GM12878 (cell line): Measurements from ENCODE around the gene PTX4. TPM values are rescaled to one million over a fixed set of nuclear protein-coding genes. Genes with fewer than 3 reads are reported as not detected.

Source experiments
- ATAC-seq: fragments of 200-7000 bp; cut with Tn5 transposase; 3 replicates; pipeline ENCODE4 v1.9.1; 2020; ENCODE audit warnings: mild to moderate bottlenecking, moderate library complexity
- BruUV-seq: library from RNA; stranded (reverse); fragments of 400-500 nt; replicated peaks from 2 replicates; lab custom pipeline; 2021; lab: Mats Ljungman, UMichigan
- CTCF ChIA-PET: fragments of 300-600 bp; sonication (Branson Sonifier 250); formaldehyde crosslinking; extraction: SDS; loops from one replicate; lab custom pipeline; 2021; ENCODE audit warnings: inconsistent platforms; lab: Yijun Ruan, JAX
- POLR2A ChIA-PET: fragments of 350-600 bp; formaldehyde crosslinking; extraction: SDS; loops from one replicate; lab custom pipeline; 2021; ENCODE audit warnings: inconsistent platforms; lab: Charles Lee
- RAD21 ChIA-PET: fragments of 300-600 bp; sonication (Branson Sonifier 250); formaldehyde crosslinking; loops from one replicate; lab custom pipeline; 2023; ENCODE audit warnings: antibody characterized with exemption; ENCODE audit not compliant: unreplicated experiment; lab: Charles Lee
- SMC1A ChIA-PET: fragments of 300-600 bp; sonication (Branson Sonifier 250); formaldehyde crosslinking; loops from one replicate; lab custom pipeline; 2023; ENCODE audit not compliant: unreplicated experiment, uncharacterized antibody; lab: Charles Lee
- DNase-seq: peaks from one replicate; pipeline ENCODE4 v3.0.0-alpha.2; 2011; ENCODE audit warnings: low read depth, low spot score
- FAIRE-seq: peaks from 3 replicates; lab custom pipeline; 2011; peaks lifted over from hg19 to GRCh38; lab: Jason Lieb, UNC
- H2AFZ ChIP-seq: 2 replicates; pipeline ENCODE4 v1.6.0; 2011; ENCODE audit warnings: low read depth, low read length, control low read depth; ENCODE audit not compliant: control insufficient read depth
- H3K27ac ChIP-seq: 2 replicates; pipeline ENCODE4 v1.5.1; 2011; ENCODE audit warnings: control low read depth; ENCODE audit not compliant: control insufficient read depth, insufficient read depth
- H3K27me3 ChIP-seq, 2 experiments: replicated peaks in 1 of 2; 2 replicates each; pipeline versions ENCODE4 v1.6.0 to v1.6.1; 2011; ENCODE audit warnings: low read length in 1 of 2; ENCODE audit not compliant: control insufficient read depth in 2 of 2, insufficient read depth in 2 of 2
- H3K36me3 ChIP-seq, 2 experiments: 2 replicates each; pipeline ENCODE4 v1.5.1; 2011; ENCODE audit warnings: low read length in 1 of 2; ENCODE audit not compliant: control insufficient read depth in 2 of 2, insufficient read depth in 2 of 2
- H3K4me1 ChIP-seq: 2 replicates; pipeline ENCODE4 v1.6.1; 2011; ENCODE audit warnings: mild to moderate bottlenecking, low read length, moderate library complexity, mixed read lengths; ENCODE audit not compliant: control insufficient read depth, insufficient read depth
- H3K4me2 ChIP-seq: 2 replicates; pipeline ENCODE4 v1.6.0; 2011; ENCODE audit warnings: control low read depth; ENCODE audit not compliant: control insufficient read depth, insufficient read depth
- H3K4me3 ChIP-seq: fragments of 200-600 bp; sonication (generic); 2 replicates; pipeline ENCODE4 v1.5.1; 2016
- H3K79me2 ChIP-seq: 2 replicates; pipeline ENCODE4 v1.6.0; 2011; ENCODE audit warnings: low read length; ENCODE audit not compliant: control insufficient read depth, insufficient read depth
- H3K9ac ChIP-seq: 2 replicates; pipeline ENCODE4 v1.8.0; 2011; ENCODE audit warnings: low read length, control low read depth, mixed read lengths; ENCODE audit not compliant: control insufficient read depth, insufficient read depth
- H3K9me3 ChIP-seq: replicated peaks from 3 replicates; pipeline ENCODE4 v1.5.1; 2011; ENCODE audit warnings: mild to moderate bottlenecking, low read length; ENCODE audit not compliant: control insufficient read depth, insufficient read depth
- H4K20me1 ChIP-seq: 2 replicates; pipeline ENCODE4 v1.6.0; 2011; ENCODE audit not compliant: control insufficient read depth, insufficient read depth
- IKZF2 ChIP-seq, 2 experiments: fragments of 450-650 bp; IDR thresholded peaks; 2 replicates each; pipeline ENCODE4 v1.6.1; 2017; ENCODE audit warnings: mild to moderate bottlenecking in 2 of 2, moderate library complexity in 2 of 2
- MTA2 ChIP-seq: fragments of 450-650 bp; IDR thresholded peaks from 2 replicates; pipeline ENCODE4 v1.6.1; 2016; ENCODE audit warnings: low read depth, mild to moderate bottlenecking, moderate library complexity
- SIN3A ChIP-seq: IDR thresholded peaks from 2 replicates; pipeline ENCODE4 v1.6.1; 2012; ENCODE audit warnings: low read depth, low read length, improper control_type of control experiment
- WGBS: methylation state at CpG from one replicate; pipeline ENCODE4 v1.1.6; 2016; ENCODE audit warnings: low lambda C conversion rate; ENCODE audit not compliant: insufficient replicate concordance, insufficient coverage; ENCODE audit errors: missing lambda C conversion rate; 5-methylcytosine and 5-hydroxymethylcytosine counted together
- in situ Hi-C: fragments of 300-500 bp; cut with MboI; formaldehyde crosslinking; loops from 9 replicates; pipeline ENCODE4 v1.14.3; 2018; ENCODE audit warnings: mixed read lengths
- intact Hi-C: fragments of 100-400 bp; cut with micrococcal nuclease; formaldehyde crosslinking; loops from one replicate; pipeline ENCODE4 v1.14.2; 2022; ENCODE audit not compliant: unreplicated experiment
- polyA plus RNA-seq, 11 experiments: library from polyadenylated mRNA; depleted of rRNA in 4 of 11; unstranded in 6 of 11; stranded (reverse) in 5 of 11; fragments of >200 nt; fragmentation: Nextera tagmentation in 4 of 11; fragmentation: Illumina TruSeq in 1 of 11; extraction: Ambion mirVana in 4 of 11; extraction: Trizol in 1 of 11; gene quantifications; 1 replicate in 1 of 11; 2 replicates in 10 of 11; pipeline versions ENCODE4 v1.2.1 to v1.2.3, GENCODE V29; 2011 to 2016; ENCODE audit warnings: inconsistent platforms in 2 of 11, missing spikeins in 2 of 11, low read depth in 1 of 11
- total RNA-seq, 4 experiments: library from RNA; depleted of rRNA in 3 of 4; stranded (reverse); fragments of >200 nt in 3 of 4; fragmentation: Illumina TruSeq in 1 of 4; extraction: Trizol in 1 of 4; gene quantifications; 2 replicates each; pipeline versions ENCODE4 v1.2.1 to v1.2.3, GENCODE V29; 2013 to 2021
- TF ChIP-seq, protein P1 (sequence below): fragments of 450-650 bp; IDR thresholded peaks from 2 replicates; pipeline ENCODE4 v1.6.1; 2017; ENCODE audit warnings: mild to moderate bottlenecking, moderate library complexity

Gene PTX4
- total and polyA plus RNA-seq, 10 of the 15 experiments (the other 5 are each of a cell fraction or from before 2014, with no cell fraction given), result not detected

DNA sequence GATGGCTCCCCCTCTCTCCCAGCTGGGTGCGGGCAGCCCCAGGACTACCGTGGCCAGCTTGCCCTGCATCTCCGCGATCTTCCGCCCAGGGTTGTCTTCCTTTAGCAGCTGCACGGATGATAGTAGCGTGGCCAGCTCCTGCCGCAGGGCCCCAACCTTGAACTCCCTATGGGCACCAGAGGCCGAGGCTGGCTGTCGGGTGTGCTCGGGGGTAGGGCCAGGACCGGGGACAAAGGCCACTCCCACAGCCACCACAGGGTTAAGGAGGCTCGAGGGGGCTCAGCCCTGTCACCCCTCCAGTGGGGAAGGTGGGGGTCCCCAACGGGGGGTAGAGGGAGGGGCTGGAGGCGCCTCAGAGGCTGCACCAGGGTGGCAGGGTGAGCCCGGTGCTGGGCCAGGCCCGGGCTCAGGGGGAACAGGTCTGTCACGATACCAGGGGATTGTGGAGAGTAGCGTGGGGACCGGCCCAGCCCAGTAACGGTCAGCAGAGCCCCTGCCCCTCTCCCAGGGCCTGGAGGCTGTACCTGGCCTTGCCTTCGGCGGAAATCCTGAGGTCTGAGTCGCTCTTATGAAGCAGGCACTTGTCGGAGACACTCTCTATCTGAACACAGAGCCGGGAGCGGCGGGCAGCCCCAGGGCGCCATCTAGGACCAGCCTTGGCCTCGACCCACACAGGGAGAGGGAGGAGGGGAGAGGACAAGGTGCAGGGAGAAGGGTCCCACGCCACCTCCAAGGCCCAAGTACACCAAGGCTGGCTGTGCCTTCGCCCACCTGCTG lies 52.6 kb downstream of the PTX4 start:
- no peak overlapping the region for H3K4me3 ChIP-seq
- no peak for FAIRE-seq
- H4K20me1 ChIP-seq, result no peaks in the 10 kb centered on the region
- whole genome bisulfite sequencing, result 62% methylated on average over 30 of the region's 32 CpGs
- ATAC-seq, result no peak
- no peak overlapping the region for H3K27ac ChIP-seq
- H3K4me2 ChIP-seq, result no peak overlapping the region
- ChIA-PET POLR2A (no interaction called here), RAD21 (no interaction called here), CTCF (no interaction called here), SMC1A (no interaction called here)
- no peak for DNase-seq
- no peak overlapping the region for H2AFZ ChIP-seq
- no peaks in the 10 kb centered on the region for H3K4me1 ChIP-seq
- H3K36me3 ChIP-seq, result no peaks in the 10 kb centered on the region
- intact Hi-C loops (no loop called here), in situ Hi-C loops (no loop called here)
- H3K9me3 ChIP-seq, result no peaks in the 10 kb centered on the region
- no TSS peak for BruUV-seq
- TF ChIP-seq SIN3A (no peak), IKZF2 (IDR thresholded peaks at IDR 0.05) (no peak), MTA2 (no peak)
- TF ChIP-seq, protein P1, sequence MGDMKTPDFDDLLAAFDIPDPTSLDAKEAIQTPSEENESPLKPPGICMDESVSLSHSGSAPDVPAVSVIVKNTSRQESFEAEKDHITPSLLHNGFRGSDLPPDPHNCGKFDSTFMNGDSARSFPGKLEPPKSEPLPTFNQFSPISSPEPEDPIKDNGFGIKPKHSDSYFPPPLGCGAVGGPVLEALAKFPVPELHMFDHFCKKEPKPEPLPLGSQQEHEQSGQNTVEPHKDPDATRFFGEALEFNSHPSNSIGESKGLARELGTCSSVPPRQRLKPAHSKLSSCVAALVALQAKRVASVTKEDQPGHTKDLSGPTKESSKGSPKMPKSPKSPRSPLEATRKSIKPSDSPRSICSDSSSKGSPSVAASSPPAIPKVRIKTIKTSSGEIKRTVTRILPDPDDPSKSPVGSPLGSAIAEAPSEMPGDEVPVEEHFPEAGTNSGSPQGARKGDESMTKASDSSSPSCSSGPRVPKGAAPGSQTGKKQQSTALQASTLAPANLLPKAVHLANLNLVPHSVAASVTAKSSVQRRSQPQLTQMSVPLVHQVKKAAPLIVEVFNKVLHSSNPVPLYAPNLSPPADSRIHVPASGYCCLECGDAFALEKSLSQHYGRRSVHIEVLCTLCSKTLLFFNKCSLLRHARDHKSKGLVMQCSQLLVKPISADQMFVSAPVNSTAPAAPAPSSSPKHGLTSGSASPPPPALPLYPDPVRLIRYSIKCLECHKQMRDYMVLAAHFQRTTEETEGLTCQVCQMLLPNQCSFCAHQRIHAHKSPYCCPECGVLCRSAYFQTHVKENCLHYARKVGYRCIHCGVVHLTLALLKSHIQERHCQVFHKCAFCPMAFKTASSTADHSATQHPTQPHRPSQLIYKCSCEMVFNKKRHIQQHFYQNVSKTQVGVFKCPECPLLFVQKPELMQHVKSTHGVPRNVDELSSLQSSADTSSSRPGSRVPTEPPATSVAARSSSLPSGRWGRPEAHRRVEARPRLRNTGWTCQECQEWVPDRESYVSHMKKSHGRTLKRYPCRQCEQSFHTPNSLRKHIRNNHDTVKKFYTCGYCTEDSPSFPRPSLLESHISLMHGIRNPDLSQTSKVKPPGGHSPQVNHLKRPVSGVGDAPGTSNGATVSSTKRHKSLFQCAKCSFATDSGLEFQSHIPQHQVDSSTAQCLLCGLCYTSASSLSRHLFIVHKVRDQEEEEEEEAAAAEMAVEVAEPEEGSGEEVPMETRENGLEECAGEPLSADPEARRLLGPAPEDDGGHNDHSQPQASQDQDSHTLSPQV, result no peak
- no peaks in the 10 kb centered on the region for H3K79me2 ChIP-seq
- H3K9ac ChIP-seq, result no peak overlapping the region
- H3K27me3 ChIP-seq, result peaks cover 0 to 7% of the 10 kb centered on the region in 2 experiments

Other genes with a start within 250 kb of the PTX4 start
Only the 7 nearest of the 17 such genes appear.
- gene UNKL, start 74.2 kb downstream of the PTX4 start, total RNA-seq (2014; rRNA removed), result 7.5 and 12.4 TPM in 2 replicates
- gene UNKL, start 74.2 kb downstream of the PTX4 start, total RNA-seq (2014; rRNA removed; fragmentation: Illumina TruSeq; extraction: Trizol), result 3.5 and 5.4 TPM in 2 replicates
- 18.4 and 21.6 TPM in 2 replicates for gene UNKL, start 74.2 kb downstream of the PTX4 start, total RNA-seq (2021)
- gene UNKL, start 74.2 kb downstream of the PTX4 start, polyA plus RNA-seq (2011; rRNA removed), result 8.9 and 11.2 TPM in 2 replicates
- 1.1 and 2.1 TPM in 2 replicates for gene UNKL, start 74.2 kb downstream of the PTX4 start, polyA plus RNA-seq (2014; fragmentation: Illumina TruSeq; extraction: Trizol)
- gene UNKL, start 74.2 kb downstream of the PTX4 start, polyA plus RNA-seq (2014; fragmentation: Nextera tagmentation; extraction: Ambion mirVana), result under 1 TPM; 0.40 to 0.57 TPM
- 15.1 and 20.7 TPM in 2 replicates for gene UNKL, start 74.2 kb downstream of the PTX4 start, polyA plus RNA-seq (2014; rRNA removed)
- 1 to 10 TPM; 8.6 to 9.6 TPM for gene UNKL, start 74.2 kb downstream of the PTX4 start, polyA plus RNA-seq (2016; fragmentation: Nextera tagmentation; extraction: Ambion mirVana)
- gene UQCC4, start 68.2 kb downstream of the PTX4 start, total RNA-seq (2014; rRNA removed), result 23.8 and 29.2 TPM in 2 replicates
- 12.4 and 15.1 TPM in 2 replicates for gene UQCC4, start 68.2 kb downstream of the PTX4 start, total RNA-seq (2014; rRNA removed; fragmentation: Illumina TruSeq; extraction: Trizol)
- 21.9 and 23.7 TPM in 2 replicates for gene UQCC4, start 68.2 kb downstream of the PTX4 start, total RNA-seq (2021)
- 24.5 and 32.9 TPM in 2 replicates for gene UQCC4, start 68.2 kb downstream of the PTX4 start, polyA plus RNA-seq (2011; rRNA removed)
- 4.1 and 9.2 TPM in 2 replicates for gene UQCC4, start 68.2 kb downstream of the PTX4 start, polyA plus RNA-seq (2014; fragmentation: Illumina TruSeq; extraction: Trizol)
- gene UQCC4, start 68.2 kb downstream of the PTX4 start, polyA plus RNA-seq (2014; fragmentation: Nextera tagmentation; extraction: Ambion mirVana), result 1 to 10 TPM; 1.7 to 4.7 TPM
- gene UQCC4, start 68.2 kb downstream of the PTX4 start, polyA plus RNA-seq (2014; rRNA removed), result 25.4 and 27.1 TPM in 2 replicates
- gene UQCC4, start 68.2 kb downstream of the PTX4 start, polyA plus RNA-seq (2016; fragmentation: Nextera tagmentation; extraction: Ambion mirVana), result 10 to 100 TPM; 45.3 to 56.1 TPM
- gene PERCC1, start 57.9 kb downstream of the PTX4 start, total RNA-seq (2014; rRNA removed), result not detected in 2 replicates
- gene PERCC1, start 57.9 kb downstream of the PTX4 start, total RNA-seq (2014; rRNA removed; fragmentation: Illumina TruSeq; extraction: Trizol), result not detected in 2 replicates
- gene PERCC1, start 57.9 kb downstream of the PTX4 start, total RNA-seq (2021), result not detected in 2 replicates
- not detected in 2 replicates for gene PERCC1, start 57.9 kb downstream of the PTX4 start, polyA plus RNA-seq (2011; rRNA removed)
- gene PERCC1, start 57.9 kb downstream of the PTX4 start, polyA plus RNA-seq (2014; fragmentation: Illumina TruSeq; extraction: Trizol), result not detected in 2 replicates
- gene PERCC1, start 57.9 kb downstream of the PTX4 start, polyA plus RNA-seq (2014; fragmentation: Nextera tagmentation; extraction: Ambion mirVana), result not detected
- gene PERCC1, start 57.9 kb downstream of the PTX4 start, polyA plus RNA-seq (2014; rRNA removed), result not detected in 2 replicates
- not detected for gene PERCC1, start 57.9 kb downstream of the PTX4 start, polyA plus RNA-seq (2016; fragmentation: Nextera tagmentation; extraction: Ambion mirVana)
- gene CCDC154, start 44.4 kb downstream of the PTX4 start, total RNA-seq (2014; rRNA removed), result 0.06 and 0.11 TPM in 2 replicates
- not detected in 2 replicates for gene CCDC154, start 44.4 kb downstream of the PTX4 start, total RNA-seq (2014; rRNA removed; fragmentation: Illumina TruSeq; extraction: Trizol)
- gene CCDC154, start 44.4 kb downstream of the PTX4 start, total RNA-seq (2021), result 0.21 and 0.26 TPM in 2 replicates
- not detected in 2 replicates for gene CCDC154, start 44.4 kb downstream of the PTX4 start, polyA plus RNA-seq (2011; rRNA removed)
- gene CCDC154, start 44.4 kb downstream of the PTX4 start, polyA plus RNA-seq (2014; fragmentation: Illumina TruSeq; extraction: Trizol), result not detected in 2 replicates
- gene CCDC154, start 44.4 kb downstream of the PTX4 start, polyA plus RNA-seq (2014; fragmentation: Nextera tagmentation; extraction: Ambion mirVana), result not detected
- gene CCDC154, start 44.4 kb downstream of the PTX4 start, polyA plus RNA-seq (2014; rRNA removed), result 0.33 TPM in 1 of 2 replicates, not detected in the other
- under 1 TPM in 1 of 2 experiments, not detected in 1; 0.25 TPM for gene CCDC154, start 44.4 kb downstream of the PTX4 start, polyA plus RNA-seq (2016; fragmentation: Nextera tagmentation; extraction: Ambion mirVana)
- gene CLCN7, start 13.9 kb downstream of the PTX4 start, total RNA-seq (2014; rRNA removed), result 21.3 and 27.1 TPM in 2 replicates
- 7.7 and 7.8 TPM in 2 replicates for gene CLCN7, start 13.9 kb downstream of the PTX4 start, total RNA-seq (2014; rRNA removed; fragmentation: Illumina TruSeq; extraction: Trizol)
- 56.3 and 62.5 TPM in 2 replicates for gene CLCN7, start 13.9 kb downstream of the PTX4 start, total RNA-seq (2021)
- gene CLCN7, start 13.9 kb downstream of the PTX4 start, polyA plus RNA-seq (2011; rRNA removed), result 5.0 and 12.8 TPM in 2 replicates
- 2.7 and 11.6 TPM in 2 replicates for gene CLCN7, start 13.9 kb downstream of the PTX4 start, polyA plus RNA-seq (2014; fragmentation: Illumina TruSeq; extraction: Trizol)
- under 1 TPM; 0.04 to 0.18 TPM for gene CLCN7, start 13.9 kb downstream of the PTX4 start, polyA plus RNA-seq (2014; fragmentation: Nextera tagmentation; extraction: Ambion mirVana)
- gene CLCN7, start 13.9 kb downstream of the PTX4 start, polyA plus RNA-seq (2014; rRNA removed), result 61.6 and 64.5 TPM in 2 replicates
- gene CLCN7, start 13.9 kb downstream of the PTX4 start, polyA plus RNA-seq (2016; fragmentation: Nextera tagmentation; extraction: Ambion mirVana), result 10 to 100 TPM; 36.7 to 38.0 TPM
- 21.5 and 25.2 TPM in 2 replicates for gene TELO2, start 4.4 kb upstream of the PTX4 start, total RNA-seq (2014; rRNA removed)
- gene TELO2, start 4.4 kb upstream of the PTX4 start, total RNA-seq (2014; rRNA removed; fragmentation: Illumina TruSeq; extraction: Trizol), result 7.1 and 8.2 TPM in 2 replicates
- gene TELO2, start 4.4 kb upstream of the PTX4 start, total RNA-seq (2021), result 60.0 and 72.8 TPM in 2 replicates
- gene TELO2, start 4.4 kb upstream of the PTX4 start, polyA plus RNA-seq (2011; rRNA removed), result 5.2 and 11.9 TPM in 2 replicates
- 0.68 and 5.0 TPM in 2 replicates for gene TELO2, start 4.4 kb upstream of the PTX4 start, polyA plus RNA-seq (2014; fragmentation: Illumina TruSeq; extraction: Trizol)
- 1 to 10 TPM in 1 of 2 experiments, under 1 TPM in 1; 0.55 to 2.4 TPM for gene TELO2, start 4.4 kb upstream of the PTX4 start, polyA plus RNA-seq (2014; fragmentation: Nextera tagmentation; extraction: Ambion mirVana)
- gene TELO2, start 4.4 kb upstream of the PTX4 start, polyA plus RNA-seq (2014; rRNA removed), result 56.4 and 83.7 TPM in 2 replicates
- gene TELO2, start 4.4 kb upstream of the PTX4 start, polyA plus RNA-seq (2016; fragmentation: Nextera tagmentation; extraction: Ambion mirVana), result 10 to 100 TPM; 57.8 to 69.1 TPM
- not detected in 2 replicates for gene TMEM204, start 44.7 kb upstream of the PTX4 start, total RNA-seq (2014; rRNA removed)
- not detected in 2 replicates for gene TMEM204, start 44.7 kb upstream of the PTX4 start, total RNA-seq (2014; rRNA removed; fragmentation: Illumina TruSeq; extraction: Trizol)
- gene TMEM204, start 44.7 kb upstream of the PTX4 start, total RNA-seq (2021), result 0.18 TPM in 1 of 2 replicates, not detected in the other
- not detected in 2 replicates for gene TMEM204, start 44.7 kb upstream of the PTX4 start, polyA plus RNA-seq (2011; rRNA removed)
- not detected in 2 replicates for gene TMEM204, start 44.7 kb upstream of the PTX4 start, polyA plus RNA-seq (2014; fragmentation: Illumina TruSeq; extraction: Trizol)
- under 1 TPM in 1 of 2 experiments, not detected in 1; 0.05 TPM for gene TMEM204, start 44.7 kb upstream of the PTX4 start, polyA plus RNA-seq (2014; fragmentation: Nextera tagmentation; extraction: Ambion mirVana)
- not detected in 2 replicates for gene TMEM204, start 44.7 kb upstream of the PTX4 start, polyA plus RNA-seq (2014; rRNA removed)
- gene TMEM204, start 44.7 kb upstream of the PTX4 start, polyA plus RNA-seq (2016; fragmentation: Nextera tagmentation; extraction: Ambion mirVana), result under 1 TPM in 1 of 2 experiments, not detected in 1; 0.30 TPM